ENCODE measurements around the gene OR5T3.
"Not testable (repeated sequence)": the region's sequence is repeated elsewhere in the genome, so short reads cannot be mapped to it uniquely, and the experiment has no call there.

The OR5T3 gene

GRCh38 chr11:56251954-56252353, at the start of gene OR5T3:
Gene OR5T3 (plus strand): TSS chr11:56252254. CDS start chr11:56252254, 0 bp downstream.
- DNase-seq: no peak

- DNase-seq: no peak
Measured at GRCh38 chr11:56207790-56208189, 44.3 kb upstream of the OR5T3 start.

GRCh38 chr11:56214537-56214936, 37.5 kb upstream of the OR5T3 start:
- DNase-seq: no peak

- DNase-seq: not testable (repeated sequence)
Measured at GRCh38 chr11:56219735-56220134, 32.3 kb upstream of the OR5T3 start.

- no peak for DNase-seq
Measured at GRCh38 chr11:56234155-56234554, 17.9 kb upstream of the OR5T3 start, which contains the start of gene OR5T2. Gene OR5T2 (minus strand): TSS chr11:56234255. CDS start chr11:56233062, 1,193 bp downstream.

- no peak for DNase-seq
Measured at GRCh38 chr11:56271092-56271491, 19.0 kb downstream of the OR5T3 start.

GRCh38 chr11:56273854-56274253, 21.8 kb downstream of the OR5T3 start, which contains the start of gene OR5T1:
Gene OR5T1 (plus strand): TSS chr11:56274154. CDS start chr11:56275639, 1,485 bp downstream.
- no peak for DNase-seq

- no peak for DNase-seq
Measured at GRCh38 chr11:56292154-56292553, 40.1 kb downstream of the OR5T3 start, which contains the start of gene OR8H1. Gene OR8H1 (minus strand): TSS chr11:56292254. CDS start chr11:56291062, 1,192 bp downstream.

GRCh38 chr11:56296898-56297297, 44.8 kb downstream of the OR5T3 start:
- no peak for DNase-seq

All from NCI-H774 (cell line).